Stimulated activated effector memory CD8-positive, alpha-beta T cell treated with anti-CD3 and anti-CD28 coated beads, Interleukin-12 subunit alpha, Interleukin-12 subunit beta, amount 100 ng/mL, for 72 hours (primary cell): ENCODE data around the gene LURAP1L.
"Not testable (repeated sequence)": the region's sequence is repeated elsewhere in the genome, so short reads cannot be mapped to it uniquely, and the experiment has no call there.

ENCODE experiments used
- ATAC-seq: fragments of 150-1000 bp; cut with Tn5 transposase; 2 replicates; pipeline ENCODE4 v1.10.0; 2021
- DNase-seq, 2 donors: peaks; one replicate each; pipeline ENCODE4 v3.0.0; 2021 to 2022; ENCODE audit warnings: low spot score in 2 of 2
- H3K27ac Mint-ChIP-seq: one replicate; pipeline ENCODE4 v1.8.0; 2022; ENCODE audit warnings: mild to moderate bottlenecking, mixed read lengths
- H3K36me3 Mint-ChIP-seq: one replicate; pipeline ENCODE4 v1.8.0; 2022; ENCODE audit warnings: mild to moderate bottlenecking, mixed read lengths
- H3K4me1 Mint-ChIP-seq: one replicate; pipeline ENCODE4 v1.8.0; 2022; ENCODE audit warnings: mixed read lengths
- H3K4me3 Mint-ChIP-seq: one replicate; pipeline ENCODE4 v1.8.0; 2022; ENCODE audit warnings: mild to moderate bottlenecking, mixed read lengths
- H3K9me3 Mint-ChIP-seq: one replicate; pipeline ENCODE4 v1.8.0; 2022; ENCODE audit warnings: mixed read lengths

LURAP1L gene

GRCh38 chr9:12854221-12854620 is 79.4 kb downstream of the LURAP1L start:
- no peak for DNase-seq
- Mint-ChIP-seq H3K4me3 (no peak overlapping the region), H3K4me1 (no peaks in the 10 kb centered on the region), H3K9me3 (peaks cover 23% of the 10 kb centered on the region), H3K27ac (no peak overlapping the region), H3K36me3 (no peaks in the 10 kb centered on the region)
- ATAC-seq = no peak

- ATAC-seq = no peak
- Mint-ChIP-seq H3K4me3 (no peak overlapping the region), H3K36me3 (no peaks in the 10 kb centered on the region), H3K27ac (no peak overlapping the region), H3K9me3 (peaks cover 23% of the 10 kb centered on the region), H3K4me1 (no peaks in the 10 kb centered on the region)
- DNase-seq = no peak
Measured at GRCh38 chr9:12855066-12855465, 80.2 kb downstream of the LURAP1L start.

GRCh38 chr9:12856603-12857002 is 81.8 kb downstream of the LURAP1L start:
- DNase-seq (no peak), ATAC-seq (no peak)
- Mint-ChIP-seq H3K4me1 (no peaks in the 10 kb centered on the region), H3K36me3 (no peaks in the 10 kb centered on the region), H3K9me3 (peaks cover 16% of the 10 kb centered on the region), H3K4me3 (no peak overlapping the region), H3K27ac (no peak overlapping the region)

GRCh38 chr9:12859704-12860251 is 85.0 kb downstream of the LURAP1L start:
- H3K9me3 Mint-ChIP-seq = peaks cover 16% of the 10 kb centered on the region
- no peaks in the 10 kb centered on the region for H3K4me1 Mint-ChIP-seq
- H3K27ac Mint-ChIP-seq = no peak overlapping the region
- DNase-seq (no peak), ATAC-seq (no peak)
- H3K4me3 Mint-ChIP-seq = no peak overlapping the region
- H3K36me3 Mint-ChIP-seq = no peaks in the 10 kb centered on the region

- no peak overlapping the region for H3K4me3 Mint-ChIP-seq
- no peaks in the 10 kb centered on the region for H3K4me1 Mint-ChIP-seq
- peaks cover 14% of the 10 kb centered on the region for H3K9me3 Mint-ChIP-seq
- no peaks in the 10 kb centered on the region for H3K36me3 Mint-ChIP-seq
- ATAC-seq (no peak), DNase-seq (no peak)
- H3K27ac Mint-ChIP-seq = no peak overlapping the region
Measured at GRCh38 chr9:12860998-12861397, 86.2 kb downstream of the LURAP1L start.

GRCh38 chr9:12862611-12863410 is 88.0 kb downstream of the LURAP1L start:
- no peak for DNase-seq
- H3K36me3 Mint-ChIP-seq = no peaks in the 10 kb centered on the region
- H3K4me3 Mint-ChIP-seq = no peak overlapping the region
- no peak overlapping the region for H3K27ac Mint-ChIP-seq
- no peaks in the 10 kb centered on the region for H3K4me1 Mint-ChIP-seq
- peaks cover 10% of the 10 kb centered on the region for H3K9me3 Mint-ChIP-seq
- no peak for ATAC-seq

GRCh38 chr9:12863618-12864017 is 88.8 kb downstream of the LURAP1L start:
- no peaks in the 10 kb centered on the region for H3K36me3 Mint-ChIP-seq
- no peak for ATAC-seq
- H3K9me3 Mint-ChIP-seq = peaks cover 14% of the 10 kb centered on the region
- DNase-seq = no peak
- no peak overlapping the region for H3K27ac Mint-ChIP-seq
- no peak overlapping the region for H3K4me3 Mint-ChIP-seq
- H3K4me1 Mint-ChIP-seq = no peaks in the 10 kb centered on the region

- peaks cover 23% of the 10 kb centered on the region for H3K9me3 Mint-ChIP-seq
- not testable (repeated sequence) for ATAC-seq, DNase-seq, H3K36me3 Mint-ChIP-seq, H3K4me1 Mint-ChIP-seq, H3K4me3 Mint-ChIP-seq, H3K27ac Mint-ChIP-seq
Measured at GRCh38 chr9:12865380-12865779, 90.6 kb downstream of the LURAP1L start.
